ENCODE results near the gene ADSS1. TPM values are rescaled to one million over a fixed set of nuclear protein-coding genes. Genes with fewer than 3 reads are reported as not detected.

ADSS1 gene
- total RNA-seq, 1 donor, result 4.8 TPM

DNA sequence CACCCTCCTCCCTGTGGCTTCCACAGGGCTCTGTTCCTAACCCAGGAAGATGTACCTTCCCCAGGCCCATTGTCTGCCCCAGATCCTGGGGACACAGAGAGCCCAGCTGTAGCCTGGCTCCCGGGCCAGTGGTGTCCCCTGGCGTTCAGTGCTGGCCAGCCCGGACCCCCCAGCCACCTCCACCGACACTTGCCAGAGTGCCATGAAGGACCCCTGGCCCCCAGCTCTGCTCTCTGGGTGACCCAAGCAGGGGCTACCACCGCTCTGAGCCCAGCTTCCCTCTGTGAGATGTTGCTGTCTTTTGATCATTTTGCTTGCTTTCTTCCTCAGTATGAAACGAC is 28.4 kb upstream of the ADSS1 start:
- H3K4me3 ChIP-seq (ENCODE audit: low read depth, low read length), result no peak overlapping the region
- no peak for DNase-seq (ENCODE audit: low read depth)
- TF ChIP-seq, protein P1, sequence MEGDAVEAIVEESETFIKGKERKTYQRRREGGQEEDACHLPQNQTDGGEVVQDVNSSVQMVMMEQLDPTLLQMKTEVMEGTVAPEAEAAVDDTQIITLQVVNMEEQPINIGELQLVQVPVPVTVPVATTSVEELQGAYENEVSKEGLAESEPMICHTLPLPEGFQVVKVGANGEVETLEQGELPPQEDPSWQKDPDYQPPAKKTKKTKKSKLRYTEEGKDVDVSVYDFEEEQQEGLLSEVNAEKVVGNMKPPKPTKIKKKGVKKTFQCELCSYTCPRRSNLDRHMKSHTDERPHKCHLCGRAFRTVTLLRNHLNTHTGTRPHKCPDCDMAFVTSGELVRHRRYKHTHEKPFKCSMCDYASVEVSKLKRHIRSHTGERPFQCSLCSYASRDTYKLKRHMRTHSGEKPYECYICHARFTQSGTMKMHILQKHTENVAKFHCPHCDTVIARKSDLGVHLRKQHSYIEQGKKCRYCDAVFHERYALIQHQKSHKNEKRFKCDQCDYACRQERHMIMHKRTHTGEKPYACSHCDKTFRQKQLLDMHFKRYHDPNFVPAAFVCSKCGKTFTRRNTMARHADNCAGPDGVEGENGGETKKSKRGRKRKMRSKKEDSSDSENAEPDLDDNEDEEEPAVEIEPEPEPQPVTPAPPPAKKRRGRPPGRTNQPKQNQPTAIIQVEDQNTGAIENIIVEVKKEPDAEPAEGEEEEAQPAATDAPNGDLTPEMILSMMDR (IDR thresholded peaks at IDR 0.05; ENCODE audit: insufficient read depth, low read length), result no peak

DNA sequence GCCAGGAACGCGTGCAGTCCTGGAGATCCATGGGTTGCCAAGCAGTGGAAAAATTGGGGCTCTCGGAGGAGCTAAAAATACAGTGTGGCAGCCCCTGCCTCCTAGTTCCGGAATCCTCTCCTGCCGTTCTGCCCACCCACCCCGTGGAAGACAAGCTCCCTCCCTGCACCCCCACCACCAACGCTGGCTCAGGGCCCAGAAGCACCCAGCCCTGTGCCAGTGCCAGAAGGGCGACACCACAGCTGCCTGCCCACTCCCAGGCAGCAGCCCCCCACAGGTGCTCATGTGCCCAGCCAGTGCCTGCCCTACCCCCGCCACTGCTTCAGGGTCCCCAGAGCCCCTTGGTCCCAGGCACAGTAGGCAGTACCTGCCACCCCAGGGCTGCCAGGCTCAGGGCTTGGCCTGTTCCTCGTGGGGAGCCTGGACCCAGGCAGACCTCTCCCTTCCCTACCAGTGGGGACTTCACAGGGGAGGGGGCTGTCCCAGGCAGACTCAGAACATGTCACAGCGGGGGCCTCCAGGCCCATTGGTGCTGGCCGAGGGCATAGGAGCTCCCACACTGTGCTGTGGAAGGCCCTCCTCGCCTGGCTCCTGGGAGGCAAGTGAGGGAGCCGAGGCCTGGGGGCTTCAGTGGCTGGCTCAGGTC is 27.2 kb upstream of the ADSS1 start:
- no peak for DNase-seq (ENCODE audit: low read depth)
- no peak overlapping the region for H3K4me3 ChIP-seq (ENCODE audit: low read depth, low read length)
- TF ChIP-seq, protein P1 (IDR thresholded peaks at IDR 0.05; ENCODE audit: insufficient read depth, low read length), result no peak

DNA sequence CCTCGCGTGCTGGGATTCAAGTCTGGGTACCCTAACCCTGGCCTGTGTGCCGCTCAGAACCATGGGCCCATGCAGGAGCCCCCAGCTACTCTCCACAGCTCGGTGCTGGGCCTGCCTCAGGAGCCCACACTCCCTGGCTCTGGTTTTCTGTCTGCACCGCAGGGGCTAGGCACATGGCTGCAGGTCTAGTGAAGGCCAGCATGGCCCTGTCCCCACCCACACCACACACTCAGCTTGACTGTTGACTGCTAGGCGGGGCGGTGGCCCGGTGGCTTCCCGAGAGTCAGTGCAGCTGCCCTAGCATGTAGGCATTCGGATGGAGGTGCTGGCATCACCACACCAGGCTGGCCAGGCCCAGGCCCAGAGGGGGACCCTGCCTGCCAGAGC is 26.7 kb upstream of the ADSS1 start:
- no peak overlapping the region for H3K4me3 ChIP-seq (ENCODE audit: low read depth, low read length)
- TF ChIP-seq, protein P1 (IDR thresholded peaks at IDR 0.05; ENCODE audit: insufficient read depth, low read length), result no peak
- no peak for DNase-seq (ENCODE audit: low read depth)

DNA sequence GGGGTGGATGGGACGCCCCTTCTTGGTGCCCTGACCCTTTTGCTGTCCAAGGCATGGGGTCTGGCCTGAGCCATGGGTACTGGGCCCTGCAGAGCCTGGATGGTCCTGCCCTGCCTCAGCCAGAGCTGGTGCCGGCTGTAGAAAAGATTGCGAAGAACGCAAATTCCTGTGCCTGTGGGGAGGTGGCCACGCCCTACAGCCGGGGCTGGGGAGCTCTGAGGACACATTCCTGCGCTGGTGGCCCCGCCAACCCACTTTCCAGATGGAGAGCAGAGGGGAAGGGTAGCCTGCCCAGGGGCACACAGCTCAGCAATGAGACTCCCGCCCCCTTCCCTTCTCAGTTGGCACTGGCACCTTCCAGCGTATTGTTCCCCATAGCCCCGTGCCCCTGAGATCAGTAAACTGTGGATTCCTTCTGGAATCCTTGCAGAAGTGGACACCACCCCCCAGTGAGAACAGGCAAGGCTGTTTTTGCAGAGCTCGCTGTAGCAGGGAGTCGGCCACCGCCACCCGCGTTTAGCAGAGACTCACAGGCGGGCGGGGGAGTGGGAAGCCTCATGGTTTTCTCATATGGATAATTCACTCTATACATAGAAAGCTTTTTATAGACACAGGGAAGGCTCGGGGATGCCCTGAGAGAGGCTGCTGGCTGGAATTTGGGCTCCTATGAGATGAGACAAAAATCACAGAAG is 26.0 kb upstream of the ADSS1 start:
- DNase-seq (ENCODE audit: low read depth), result peak; percentile 25
- TF ChIP-seq, protein P1 (IDR thresholded peaks at IDR 0.05; ENCODE audit: insufficient read depth, low read length), result no peak
- H3K4me3 ChIP-seq (ENCODE audit: low read depth, low read length), result no peak overlapping the region

DNA sequence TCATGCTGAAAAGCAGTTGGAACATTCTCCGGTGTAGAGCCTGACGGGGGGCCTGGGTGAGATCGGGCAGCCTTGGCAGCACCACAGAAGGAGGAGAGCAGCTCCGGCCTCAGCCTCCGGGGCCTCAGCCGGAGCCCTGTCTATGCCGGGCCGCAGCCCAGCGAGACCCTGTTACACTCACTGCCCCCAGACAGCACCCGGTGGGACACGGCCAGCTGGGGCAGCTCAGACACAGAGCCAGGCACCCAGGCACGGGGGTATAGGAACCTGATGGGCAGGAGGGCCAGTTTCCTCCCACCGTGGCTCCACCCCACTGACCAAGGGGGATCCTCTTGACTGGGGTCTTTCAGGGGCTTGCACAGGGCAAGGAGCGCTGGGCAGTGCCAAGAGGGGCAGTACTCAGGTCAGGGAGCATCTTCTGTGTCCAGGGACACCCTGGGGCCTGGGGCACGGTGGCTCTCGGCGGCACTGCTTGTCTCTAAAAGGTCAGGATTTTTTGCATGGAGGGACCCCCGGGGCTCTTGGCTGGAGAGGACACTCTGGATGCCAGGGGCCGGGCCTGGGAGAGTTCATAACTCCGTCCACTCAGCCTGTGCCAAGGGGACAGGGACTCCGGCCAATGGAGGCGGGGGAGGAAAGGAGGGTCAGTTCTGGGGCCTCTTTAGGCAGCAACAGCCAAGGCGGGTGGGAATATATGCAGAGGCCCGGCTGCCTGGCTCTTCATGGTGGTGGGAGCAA is 25.2 kb upstream of the ADSS1 start:
- DNase-seq (ENCODE audit: low read depth), result no peak

DNA sequence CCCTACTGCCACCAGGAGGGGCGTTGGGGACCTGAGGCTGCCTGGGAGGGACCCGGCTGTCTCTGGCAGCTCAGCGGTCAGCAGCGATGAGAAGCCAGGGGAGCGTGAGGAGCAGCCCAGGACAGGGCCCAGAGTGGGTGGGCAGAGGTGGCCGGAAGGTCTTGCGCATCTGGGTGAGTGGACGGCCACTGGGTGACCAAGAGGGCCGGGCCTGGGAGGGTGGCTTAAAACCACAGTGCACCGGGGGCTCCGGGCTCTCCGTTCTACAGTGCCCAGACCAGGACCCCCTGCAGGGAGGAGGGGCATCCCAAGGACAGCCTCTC is 24.6 kb upstream of the ADSS1 start:
- DNase-seq (ENCODE audit: low read depth), result no peak
- H3K4me3 ChIP-seq (ENCODE audit: low read depth, low read length), result no peak overlapping the region
- TF ChIP-seq, protein P1 (IDR thresholded peaks at IDR 0.05; ENCODE audit: insufficient read depth, low read length), result no peak

More for the DNA sequence above, 25.2 kb upstream of the ADSS1 start:
- H3K4me3 ChIP-seq (ENCODE audit: low read depth, low read length), result no peak overlapping the region
- TF ChIP-seq, protein P1 (IDR thresholded peaks at IDR 0.05; ENCODE audit: insufficient read depth, low read length), result no peak

All from fibroblast of the aortic adventitia (primary cell).